NB4 (cell line): Measurements from ENCODE around the gene GJC3.
A peak's percentile ranks its signal among the peaks of the same experiment; 100 is the strongest.

Experiments used
- DNase-seq: peaks from one replicate; pipeline ENCODE4 v3.0.0; 2010; ENCODE audit warnings: low read depth
- H3K4me3 ChIP-seq: one replicate; pipeline ENCODE4 v1.5.1; 2011; ENCODE audit warnings: mild to moderate bottlenecking, low read depth, low read length, moderate library complexity
- CTCF ChIP-seq: IDR thresholded peaks from one replicate; pipeline ENCODE4 v1.5.1; 2012; ENCODE audit warnings: low read depth, low read length
- MYC ChIP-seq: IDR thresholded peaks from 2 replicates; pipeline ENCODE4 v1.6.1; 2011; ENCODE audit warnings: low read depth, low read length
- POLR2A ChIP-seq: IDR thresholded peaks from 2 replicates; pipeline ENCODE4 v1.6.1; 2011; ENCODE audit warnings: mild to moderate bottlenecking; ENCODE audit not compliant: insufficient read length; ENCODE audit errors: extremely low read depth
- TF ChIP-seq, protein P1 (sequence below): IDR thresholded peaks from 2 replicates; pipeline ENCODE4 v1.6.1; 2011; ENCODE audit warnings: low read depth, low read length

Gene GJC3

GRCh38 chr7:99920149-99920548 is 9.3 kb downstream of the GJC3 start:
- TF ChIP-seq, protein P1, sequence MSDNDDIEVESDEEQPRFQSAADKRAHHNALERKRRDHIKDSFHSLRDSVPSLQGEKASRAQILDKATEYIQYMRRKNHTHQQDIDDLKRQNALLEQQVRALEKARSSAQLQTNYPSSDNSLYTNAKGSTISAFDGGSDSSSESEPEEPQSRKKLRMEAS, result no peak
- no peak for TF ChIP-seq POLR2A
- no peak for TF ChIP-seq MYC
- TF ChIP-seq CTCF, result no peak
- DNase-seq, result peak; percentile 32
- H3K4me3 ChIP-seq, result peak overlapping the region; percentile 96

DNA sequence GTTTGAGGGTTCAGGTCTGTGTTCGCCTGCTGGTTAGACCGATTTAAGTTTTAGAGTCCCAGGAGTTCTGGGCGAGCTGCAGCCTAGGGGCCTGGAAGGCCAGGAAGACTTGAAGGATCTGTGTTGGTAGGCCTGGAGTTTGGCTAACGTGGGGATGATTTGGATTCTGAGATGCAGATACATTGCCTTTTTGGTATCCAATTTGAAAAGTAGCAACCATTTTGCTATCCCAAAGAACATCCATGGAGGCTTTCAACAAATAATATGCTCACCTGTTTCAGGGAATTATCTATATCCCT is 9.7 kb downstream of the GJC3 start:
- no peak for DNase-seq
- TF ChIP-seq MYC (no peak), POLR2A (no peak), CTCF (no peak)
- TF ChIP-seq, protein P1, result no peak

GRCh38 chr7:99918959-99919813 is 10.2 kb downstream of the GJC3 start, which contains the start of gene TRIM4:
Gene TRIM4 (minus strand): TSS chr7:99919530. CDS start chr7:99919401, 129 bp downstream.
- DNase-seq, result peak; percentile 99
- TF ChIP-seq, protein P1, result peak; percentile 85
- peak; percentile 94 for TF ChIP-seq POLR2A
- peak; percentile 82; the same call in 1 of the 2 replicates for TF ChIP-seq MYC
- no peak for TF ChIP-seq CTCF
- H3K4me3 ChIP-seq, result peak within 1 kb of the TSS; percentile 96

More for the DNA sequence above, 9.7 kb downstream of the GJC3 start:
- peak overlapping the region; percentile 96 for H3K4me3 ChIP-seq

GRCh38 chr7:99910976-99911375 is 18.4 kb downstream of the GJC3 start:
- TF ChIP-seq, protein P1, result no peak
- H3K4me3 ChIP-seq, result no peak overlapping the region
- DNase-seq, result no peak

DNA sequence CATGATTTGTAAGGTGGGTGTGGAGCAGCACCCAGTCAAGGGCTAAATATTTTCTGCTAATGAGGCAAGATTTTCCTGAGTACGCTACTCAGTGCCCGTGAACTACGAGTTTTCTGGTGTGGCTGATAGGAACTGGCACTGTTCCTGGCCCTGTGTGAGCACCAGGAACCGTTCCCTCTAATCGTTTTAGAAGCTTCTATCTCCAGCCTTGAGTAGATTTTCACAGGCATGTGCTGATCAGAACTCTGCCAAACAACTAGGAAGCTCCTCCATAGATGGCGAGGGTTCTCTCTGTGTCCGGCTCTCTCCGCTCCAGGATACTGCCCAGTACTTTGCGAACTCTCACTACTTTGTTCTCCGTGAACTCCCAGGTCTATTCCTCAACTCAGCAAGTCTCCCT is 27.8 kb downstream of the GJC3 start:
- no peak overlapping the region for H3K4me3 ChIP-seq
- DNase-seq, result no peak
- TF ChIP-seq, protein P1, result no peak

DNA sequence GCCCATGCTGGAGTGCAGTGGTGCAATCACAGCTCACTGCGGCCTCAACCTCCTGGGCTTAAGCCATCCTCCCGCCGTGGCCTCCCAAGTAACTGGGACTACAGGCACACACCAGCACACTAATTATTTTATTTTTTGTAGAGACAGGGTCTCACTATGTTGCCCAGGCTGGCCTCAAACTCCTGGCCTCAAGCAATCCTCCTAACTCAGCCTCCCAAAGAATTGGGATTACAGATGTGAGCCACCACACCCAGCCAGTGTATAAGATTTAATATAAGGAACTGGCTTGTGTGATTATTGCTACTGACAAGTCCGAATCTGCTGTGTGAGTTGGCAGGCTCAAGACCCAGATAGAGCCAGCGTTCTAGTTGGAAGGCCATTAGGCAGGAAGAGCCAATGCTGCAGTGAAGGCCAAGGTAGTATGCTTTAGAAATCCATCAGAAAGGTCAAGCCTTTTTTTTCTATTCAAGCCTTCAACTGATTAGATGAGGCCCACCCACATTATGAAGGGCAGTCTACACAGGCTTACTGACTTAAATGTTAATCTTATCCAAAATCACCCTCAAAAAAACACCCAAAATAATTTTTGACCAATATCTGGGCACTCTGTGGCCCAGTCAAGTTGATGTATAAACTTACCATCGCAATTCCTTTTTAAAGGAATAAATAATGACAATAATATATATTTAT is 29.4 kb downstream of the GJC3 start:
- TF ChIP-seq MYC, result no peak
- no peak for TF ChIP-seq CTCF
- TF ChIP-seq, protein P1, result no peak
- no peak for TF ChIP-seq POLR2A
- no peak overlapping the region for H3K4me3 ChIP-seq
- no peak for DNase-seq
